Fibroblast of the conjunctiva (primary cell): Measurements from ENCODE around the gene CTBP1.

Source experiments
- DNase-seq: peaks from one replicate; pipeline ENCODE4 v3.0.0-alpha.2; 2010; ENCODE audit warnings: low read depth

The CTBP1 gene

GRCh38 chr4:1222938-1223690, 25.8 kb downstream of the CTBP1 start:
- no peak for DNase-seq

GRCh38 chr4:1222036-1222789, 26.7 kb downstream of the CTBP1 start:
- DNase-seq, result no peak

GRCh38 chr4:1221155-1221870, 27.6 kb downstream of the CTBP1 start:
- DNase-seq, result no peak

- no peak for DNase-seq
Measured at GRCh38 chr4:1220566-1220965, 28.4 kb downstream of the CTBP1 start.

GRCh38 chr4:1219566-1219950, 29.4 kb downstream of the CTBP1 start:
- DNase-seq, result no peak

- no peak for DNase-seq
Measured at GRCh38 chr4:1218634-1219565, 30.0 kb downstream of the CTBP1 start.

- DNase-seq, result no peak
Measured at GRCh38 chr4:1217366-1217765, 31.6 kb downstream of the CTBP1 start.

- DNase-seq, result no peak
Measured at GRCh38 chr4:1216869-1217294, 32.0 kb downstream of the CTBP1 start.

GRCh38 chr4:1216076-1216614, 32.8 kb downstream of the CTBP1 start:
- no peak for DNase-seq

GRCh38 chr4:1215141-1216075, 33.5 kb downstream of the CTBP1 start:
- no peak for DNase-seq

GRCh38 chr4:1214101-1215095, 34.5 kb downstream of the CTBP1 start:
- no peak for DNase-seq

GRCh38 chr4:1213336-1213995, 35.5 kb downstream of the CTBP1 start:
- DNase-seq, result no peak

- no peak for DNase-seq
Measured at GRCh38 chr4:1212546-1213335, 36.2 kb downstream of the CTBP1 start.

GRCh38 chr4:1211891-1212545, 36.9 kb downstream of the CTBP1 start:
- no peak for DNase-seq

GRCh38 chr4:1211371-1211770, 37.6 kb downstream of the CTBP1 start:
- DNase-seq, result no peak

GRCh38 chr4:1210971-1211370, 38.0 kb downstream of the CTBP1 start:
- no peak for DNase-seq

- no peak for DNase-seq
Measured at GRCh38 chr4:1210241-1210841, 38.6 kb downstream of the CTBP1 start.
